ENCODE data around the gene HSD17B12.

The HSD17B12 gene

DNA sequence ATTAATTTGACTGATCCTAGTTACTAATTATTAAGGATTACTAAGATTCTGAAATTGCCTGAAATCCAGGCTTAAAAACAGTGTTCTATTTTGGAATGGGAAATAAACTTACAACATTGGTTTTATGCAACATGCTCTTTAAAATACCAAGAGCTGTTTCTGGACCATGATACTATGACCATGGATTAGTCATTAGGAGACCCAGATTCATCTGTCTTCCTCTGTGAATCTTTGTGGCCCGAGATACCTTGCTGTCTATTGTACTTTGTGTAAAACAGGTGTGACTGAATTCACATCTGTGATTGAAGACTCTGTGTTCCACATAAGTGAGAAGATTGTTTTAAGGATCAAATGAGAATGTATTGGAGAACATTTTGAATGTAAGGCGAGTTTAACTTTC is 98.8 kb downstream of the HSD17B12 start:
- no peak overlapping the region for H3K4me3 ChIP-seq
- TF ChIP-seq CTCF (IDR thresholded peaks at IDR 0.05), result no peak
- intact Hi-C loops (cut with DNase I; ENCODE audit: low total_unique reads), result no loop called here
- no peak for DNase-seq
- H3K4me1 ChIP-seq, result no peaks in the 10 kb centered on the region
- H3K27me3 ChIP-seq, result no peaks in the 10 kb centered on the region
- H3K27ac ChIP-seq, result no peak overlapping the region
- H3K36me3 ChIP-seq, result no peaks in the 10 kb centered on the region
- H3K9me3 ChIP-seq, result peaks cover 0 to 6% (median 6%) of the 10 kb centered on the region in 3 donors

DNA sequence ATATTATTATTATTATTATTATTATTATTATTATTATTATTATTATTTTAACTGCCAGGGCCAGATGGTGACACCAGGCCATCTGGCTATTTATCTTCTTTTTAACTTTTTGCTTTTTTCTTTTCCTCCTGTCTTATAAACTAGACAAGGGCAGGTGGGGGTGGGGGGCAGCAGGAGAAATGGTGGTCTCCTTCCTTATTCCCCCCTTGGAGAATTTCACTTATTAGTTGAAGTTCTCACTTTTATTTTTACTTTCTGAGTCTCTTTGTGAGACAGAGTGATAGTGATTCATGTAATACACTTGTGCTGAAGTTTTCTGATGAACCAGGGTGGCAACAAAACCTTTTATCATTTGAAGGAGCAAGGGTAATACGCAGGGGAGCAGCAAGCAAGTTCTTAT is 103.8 kb downstream of the HSD17B12 start:
- Histone ChIP-seq H3K27me3 (no peaks in the 10 kb centered on the region), H3K36me3 (no peaks in the 10 kb centered on the region), H3K9me3 (peaks cover 0 to 14% (median 6%) of the 10 kb centered on the region in 3 donors), H3K4me1 (peaks cover 0 to under 1% (median 0%) of the 10 kb centered on the region in 4 donors), H3K4me3 (no peak overlapping the region), H3K27ac (no peak overlapping the region)
- no peak for TF ChIP-seq CTCF (IDR thresholded peaks at IDR 0.05)
- DNase-seq, result no peak
- intact Hi-C loops (cut with DNase I; ENCODE audit: low total_unique reads), result no loop called here

DNA sequence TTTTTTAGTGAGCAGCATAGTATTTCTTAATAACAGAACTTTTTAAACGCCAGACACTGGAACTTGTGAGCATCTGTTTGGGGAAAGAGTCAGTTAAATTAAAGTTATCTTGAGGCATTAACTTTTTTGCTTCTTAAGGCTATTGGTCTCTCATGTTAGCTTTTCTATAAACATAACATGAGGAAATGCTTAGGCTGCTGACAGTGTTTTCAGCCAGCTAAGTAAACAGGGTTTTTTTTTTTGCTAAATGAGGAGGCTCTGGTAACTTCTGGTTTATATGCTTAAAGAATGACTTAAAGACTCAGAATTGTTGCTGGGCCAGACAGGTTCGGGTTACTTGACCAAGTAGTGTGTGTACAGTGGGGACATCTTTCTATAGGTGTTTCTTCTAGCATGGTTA is 104.3 kb downstream of the HSD17B12 start:
- intact Hi-C loops (cut with DNase I; ENCODE audit: low total_unique reads), result no loop called here
- Histone ChIP-seq H3K27ac (no peak overlapping the region), H3K9me3 (peaks cover 0 to 14% (median 6%) of the 10 kb centered on the region in 3 donors), H3K27me3 (no peaks in the 10 kb centered on the region), H3K4me3 (no peak overlapping the region), H3K36me3 (no peaks in the 10 kb centered on the region), H3K4me1 (peaks cover 0 to 6% (median 2%) of the 10 kb centered on the region in 4 donors)
- no peak for DNase-seq
- no peak for TF ChIP-seq CTCF (IDR thresholded peaks at IDR 0.05)

GRCh38 chr11:43785318-43785717 is 104.8 kb downstream of the HSD17B12 start:
- Histone ChIP-seq H3K4me1 (peaks cover 0 to 11% (median 4%) of the 10 kb centered on the region in 4 donors), H3K36me3 (no peaks in the 10 kb centered on the region), H3K9me3 (peaks cover 0 to 14% (median 6%) of the 10 kb centered on the region in 3 donors), H3K4me3 (no peak overlapping the region), H3K27ac (no peak overlapping the region), H3K27me3 (no peaks in the 10 kb centered on the region)
- TF ChIP-seq CTCF (IDR thresholded peaks at IDR 0.05), result no peak
- intact Hi-C loops (cut with DNase I; ENCODE audit: low total_unique reads), result no loop called here
- no peak for DNase-seq

GRCh38 chr11:43786016-43786415 is 105.5 kb downstream of the HSD17B12 start:
- no peak overlapping the region for H3K4me3 ChIP-seq

More at GRCh38 chr11:43786016-43786415, 105.5 kb downstream of the HSD17B12 start:
- TF ChIP-seq CTCF (IDR thresholded peaks at IDR 0.05), result no peak
- peaks cover 0 to 16% (median 4%) of the 10 kb centered on the region in 4 donors for H3K4me1 ChIP-seq
- peaks cover 0 to 14% (median 6%) of the 10 kb centered on the region in 3 donors for H3K9me3 ChIP-seq
- intact Hi-C loops (cut with DNase I; ENCODE audit: low total_unique reads), result no loop called here
- H3K27me3 ChIP-seq, result no peaks in the 10 kb centered on the region
- no peaks in the 10 kb centered on the region for H3K36me3 ChIP-seq
- no peak overlapping the region for H3K27ac ChIP-seq
- no peak for DNase-seq
